ENCODE results near the gene FSTL4. TPM values are rescaled to one million over a fixed set of nuclear protein-coding genes. Genes with fewer than 3 reads are reported as not detected.

FSTL4 gene
- total RNA-seq, 2 experiments from 2014 or later: not detected

GRCh38 chr5:133402775-133403174 lies 209.6 kb downstream of the FSTL4 start:
- intact Hi-C loops (cut with micrococcal nuclease; ENCODE audit: unreplicated experiment): no loop called here
- no peak overlapping the region for H2AFZ ChIP-seq (ENCODE audit: low read length)
- H3K27ac ChIP-seq (ENCODE audit: low read depth, low read length, poor library complexity, severe bottlenecking): no peak overlapping the region
- ChIA-PET POLR2A (no interaction called here), CTCF (ENCODE audit: unreplicated experiment) (no interaction called here)
- no peaks in the 10 kb centered on the region for H4K20me1 ChIP-seq (ENCODE audit: insufficient read depth, low read length)
- no peak overlapping the region for H3K4me3 ChIP-seq (ENCODE audit: low read depth, low read length, poor library complexity, severe bottlenecking)
- peaks cover under 1% of the 10 kb centered on the region for H3K4me1 ChIP-seq (ENCODE audit: insufficient read depth, low read length, poor library complexity, severe bottlenecking)
- no TSS peak for BruUV-seq (replicated peaks)
- no peaks in the 10 kb centered on the region for H3K36me3 ChIP-seq (ENCODE audit: insufficient read depth, low read length)
- DNase-seq (ENCODE audit: low spot score): no peak
- H3K9me3 ChIP-seq (ENCODE audit: low read length): no peaks in the 10 kb centered on the region
- TF ChIP-seq CTCF (conservative IDR thresholded peaks at IDR 0.05; ENCODE audit: low read length): no peak
- no peak for TF ChIP-seq EZH2phosphoT487 (IDR thresholded peaks at IDR 0.05; ENCODE audit: borderline replicate concordance, low read depth, low read length)
- no peaks in the 10 kb centered on the region for H3K79me2 ChIP-seq (ENCODE audit: insufficient read depth, low read depth, low read length)
- H3K4me2 ChIP-seq (ENCODE audit: low read length): no peak overlapping the region
- H3K9me2 ChIP-seq (ENCODE audit: insufficient read depth, low read length): no peaks in the 10 kb centered on the region

- Histone ChIP-seq H3K27ac (ENCODE audit: low read depth, low read length, poor library complexity, severe bottlenecking) (no peak overlapping the region), H3K4me3 (ENCODE audit: low read depth, low read length, poor library complexity, severe bottlenecking) (no peak overlapping the region), H3K4me2 (ENCODE audit: low read length) (no peak overlapping the region), H3K36me3 (ENCODE audit: insufficient read depth, low read length) (no peaks in the 10 kb centered on the region), H3K9me2 (ENCODE audit: insufficient read depth, low read length) (no peaks in the 10 kb centered on the region), H2AFZ (ENCODE audit: low read length) (no peak overlapping the region), H4K20me1 (ENCODE audit: insufficient read depth, low read length) (no peaks in the 10 kb centered on the region), H3K4me1 (ENCODE audit: insufficient read depth, low read length, poor library complexity, severe bottlenecking) (peaks cover 10% of the 10 kb centered on the region), H3K9me3 (ENCODE audit: low read length) (no peaks in the 10 kb centered on the region), H3K79me2 (ENCODE audit: insufficient read depth, low read depth, low read length) (no peaks in the 10 kb centered on the region)
- intact Hi-C loops (cut with micrococcal nuclease; ENCODE audit: unreplicated experiment): no loop called here
- no peak for DNase-seq (ENCODE audit: low spot score)
- ChIA-PET CTCF (ENCODE audit: unreplicated experiment) (no interaction called here), POLR2A (interaction anchor here (1.1 kb wide), 1 partner anchor 14 kb away, joined by 3 read pairs; no protein-coding TSS in a partner anchor)
- BruUV-seq (replicated peaks): no TSS peak
- TF ChIP-seq CTCF (conservative IDR thresholded peaks at IDR 0.05; ENCODE audit: low read length) (no peak), EZH2phosphoT487 (IDR thresholded peaks at IDR 0.05; ENCODE audit: borderline replicate concordance, low read depth, low read length) (no peak)
Observed at GRCh38 chr5:133401731-133402347, 210.5 kb downstream of the FSTL4 start.

GRCh38 chr5:133400831-133401351 lies 211.4 kb downstream of the FSTL4 start:
- POLR2A ChIA-PET: interaction anchor here (0.7 to 1.1 kb wide), 2 partner anchors 10 to 15 kb away, joined by 3 read pairs; no protein-coding TSS in a partner anchor
- Histone ChIP-seq H3K79me2 (ENCODE audit: insufficient read depth, low read depth, low read length) (no peaks in the 10 kb centered on the region), H3K4me2 (ENCODE audit: low read length) (no peak overlapping the region), H2AFZ (ENCODE audit: low read length) (no peak overlapping the region), H3K27ac (ENCODE audit: low read depth, low read length, poor library complexity, severe bottlenecking) (no peak overlapping the region), H3K4me1 (ENCODE audit: insufficient read depth, low read length, poor library complexity, severe bottlenecking) (peaks cover 16% of the 10 kb centered on the region), H3K4me3 (ENCODE audit: low read depth, low read length, poor library complexity, severe bottlenecking) (no peak overlapping the region), H4K20me1 (ENCODE audit: insufficient read depth, low read length) (no peaks in the 10 kb centered on the region), H3K9me2 (ENCODE audit: insufficient read depth, low read length) (no peaks in the 10 kb centered on the region), H3K9me3 (ENCODE audit: low read length) (no peaks in the 10 kb centered on the region), H3K36me3 (ENCODE audit: insufficient read depth, low read length) (no peaks in the 10 kb centered on the region)
- TF ChIP-seq EZH2phosphoT487 (IDR thresholded peaks at IDR 0.05; ENCODE audit: borderline replicate concordance, low read depth, low read length) (no peak), CTCF (conservative IDR thresholded peaks at IDR 0.05; ENCODE audit: low read length) (no peak)
- BruUV-seq (replicated peaks): no TSS peak
- intact Hi-C loops (cut with micrococcal nuclease; ENCODE audit: unreplicated experiment): no loop called here
- DNase-seq (ENCODE audit: low spot score): no peak
- CTCF ChIA-PET (ENCODE audit: unreplicated experiment): no interaction called here
